Panc1 (cell line): ENCODE results near the gene FAM186B. TPM values are rescaled to one million over a fixed set of nuclear protein-coding genes. Genes with fewer than 3 reads are reported as not detected.

Experiments
- ATAC-seq: fragments of 200-7000 bp; cut with Tn5 transposase; 2 replicates; pipeline ENCODE4 v1.9.1; 2020; ENCODE audit warnings: mild to moderate bottlenecking, moderate library complexity
- BruUV-seq: library from RNA; stranded (reverse); fragments of 400-500 nt; replicated peaks from 2 replicates; lab custom pipeline; 2021; lab: Mats Ljungman, UMichigan
- CTCF ChIA-PET: fragments of 300-600 bp; sonication (Branson Sonifier 250); formaldehyde crosslinking; loops from one replicate; lab custom pipeline; 2022; ENCODE audit warnings: antibody characterized with exemption; lab: Charles Lee
- POLR2A ChIA-PET: fragments of 300-600 bp; sonication (Branson Sonifier 250); formaldehyde crosslinking; loops from one replicate; lab custom pipeline; 2022; ENCODE audit warnings: antibody characterized with exemption; lab: Charles Lee
- DNase-seq: peaks from one replicate; pipeline ENCODE4 v3.0.0-alpha.2; 2010; ENCODE audit warnings: low read depth, low spot score
- H3K27ac ChIP-seq: 2 replicates; pipeline ENCODE4 v1.5.1; 2011; ENCODE audit warnings: mild to moderate bottlenecking, low read length, inconsistent platforms
- H3K27me3 ChIP-seq: fragments of 200-500 bp; sonication (Bioruptor generic); 2 replicates; pipeline ENCODE4 v1.6.0; 2014; ENCODE audit warnings: low read length, inconsistent platforms; ENCODE audit not compliant: control insufficient read depth, insufficient read depth
- H3K36me3 ChIP-seq: fragments of 200-500 bp; sonication (Bioruptor generic); 2 replicates; pipeline ENCODE4 v1.5.1; 2014; ENCODE audit warnings: inconsistent platforms, mild to moderate bottlenecking, low read length, moderate library complexity; ENCODE audit not compliant: control insufficient read depth, insufficient read depth
- H3K4me1 ChIP-seq: 2 replicates; pipeline ENCODE4 v1.5.1; 2011; ENCODE audit warnings: inconsistent platforms, mild to moderate bottlenecking, low read length, moderate library complexity; ENCODE audit not compliant: control insufficient read depth, insufficient read depth
- H3K4me3 ChIP-seq, 2 experiments: 2 replicates each; pipeline ENCODE4 v1.5.1; 2011 to 2012; ENCODE audit warnings: low read depth in 2 of 2, low read length in 2 of 2, mild to moderate bottlenecking in 2 of 2, inconsistent platforms in 1 of 2, moderate library complexity in 1 of 2
- H3K9me3 ChIP-seq: fragments of 200-500 bp; sonication (Bioruptor generic); 2 replicates; pipeline ENCODE4 v1.5.1; 2014; ENCODE audit warnings: low read depth, mild to moderate bottlenecking, inconsistent platforms, low read length, moderate library complexity; ENCODE audit not compliant: control insufficient read depth, insufficient read depth
- POLR2AphosphoS5 ChIP-seq: IDR thresholded peaks from 2 replicates; pipeline ENCODE4 v1.6.1; 2012; ENCODE audit warnings: mild to moderate bottlenecking, low read depth, low read length, moderate library complexity
- SIN3A ChIP-seq: IDR thresholded peaks from 2 replicates; pipeline ENCODE4 v1.6.1; 2012; ENCODE audit warnings: low read depth, mild to moderate bottlenecking, low read length, moderate library complexity, borderline replicate concordance; ENCODE audit not compliant: insufficient read depth
- TCF7L2 ChIP-seq: IDR thresholded peaks from 2 replicates; pipeline ENCODE4 v1.6.1; 2011; ENCODE audit warnings: mild to moderate bottlenecking, low read depth, low read length, inconsistent platforms
- in situ Hi-C: cut with HindIII; loops from 2 replicates; pipeline ENCODE4 v1.10.0; 2016; ENCODE audit warnings: low sequenced_read_pairs, low pct_unique_long_range_greater_than_20kb
- intact Hi-C: fragments of 100-400 bp; cut with micrococcal nuclease; formaldehyde crosslinking; loops from one replicate; pipeline ENCODE4 v1.10.0; 2022; ENCODE audit not compliant: unreplicated experiment
- total RNA-seq: library from RNA; stranded (reverse); gene quantifications from one replicate; pipeline ENCODE4 v1.2.1, GENCODE V29; 2021; ENCODE audit not compliant: unreplicated experiment
- TF ChIP-seq, protein P1 (sequence below): fragments of 450-650 bp; IDR thresholded peaks from 2 replicates; pipeline ENCODE4 v1.5.1; 2017; ENCODE audit warnings: mild to moderate bottlenecking
- TF ChIP-seq, protein P2 (sequence below), 2 experiments: IDR thresholded peaks; 2 replicates each; pipeline ENCODE4 v1.6.1; 2011 to 2012; ENCODE audit warnings: low read depth in 2 of 2, control low read depth in 1 of 2, low read length in 1 of 2, mild to moderate bottlenecking in 1 of 2, moderate library complexity in 1 of 2; ENCODE audit not compliant: insufficient read depth in 1 of 2

Gene FAM186B
- total RNA-seq, 1 experiment from 2014 or later: 0.13 TPM

DNA sequence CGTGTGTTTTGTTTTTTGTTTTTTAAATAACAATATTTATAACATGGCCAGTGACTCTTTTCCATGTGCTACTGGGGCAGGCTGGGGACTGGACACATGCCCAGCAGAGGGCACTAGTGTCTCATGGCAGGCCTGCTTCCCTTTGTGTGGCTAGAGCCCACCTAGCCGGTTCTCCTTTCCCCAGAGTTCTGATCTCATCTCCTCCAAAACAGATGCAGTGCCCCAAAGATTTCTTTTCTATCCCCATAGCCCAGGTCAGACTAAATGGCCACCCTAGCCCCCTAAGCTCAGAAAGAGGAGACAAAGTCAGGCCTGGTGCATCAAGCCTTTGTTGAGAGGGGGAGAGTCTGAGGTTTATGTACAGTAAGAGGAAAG lies 39.2 kb upstream of the FAM186B start:
- intact Hi-C loops (loop anchor here (10.0 kb wide), 1 partner anchor 100 kb away; the partner anchor contains the start of gene TMBIM6), in situ Hi-C loops (no loop called here)
- Histone ChIP-seq H3K27ac (no peak overlapping the region), H3K4me1 (peaks cover 3% of the 10 kb centered on the region; the same call in 1 of the 2 replicates), H3K4me3 (no peak overlapping the region), H3K27me3 (no peaks in the 10 kb centered on the region), H3K9me3 (no peaks in the 10 kb centered on the region), H3K36me3 (peaks cover 10% of the 10 kb centered on the region)
- TSS peak; percentile 74 for BruUV-seq
- POLR2A ChIA-PET: no interaction called here
- TF ChIP-seq, protein P1, sequence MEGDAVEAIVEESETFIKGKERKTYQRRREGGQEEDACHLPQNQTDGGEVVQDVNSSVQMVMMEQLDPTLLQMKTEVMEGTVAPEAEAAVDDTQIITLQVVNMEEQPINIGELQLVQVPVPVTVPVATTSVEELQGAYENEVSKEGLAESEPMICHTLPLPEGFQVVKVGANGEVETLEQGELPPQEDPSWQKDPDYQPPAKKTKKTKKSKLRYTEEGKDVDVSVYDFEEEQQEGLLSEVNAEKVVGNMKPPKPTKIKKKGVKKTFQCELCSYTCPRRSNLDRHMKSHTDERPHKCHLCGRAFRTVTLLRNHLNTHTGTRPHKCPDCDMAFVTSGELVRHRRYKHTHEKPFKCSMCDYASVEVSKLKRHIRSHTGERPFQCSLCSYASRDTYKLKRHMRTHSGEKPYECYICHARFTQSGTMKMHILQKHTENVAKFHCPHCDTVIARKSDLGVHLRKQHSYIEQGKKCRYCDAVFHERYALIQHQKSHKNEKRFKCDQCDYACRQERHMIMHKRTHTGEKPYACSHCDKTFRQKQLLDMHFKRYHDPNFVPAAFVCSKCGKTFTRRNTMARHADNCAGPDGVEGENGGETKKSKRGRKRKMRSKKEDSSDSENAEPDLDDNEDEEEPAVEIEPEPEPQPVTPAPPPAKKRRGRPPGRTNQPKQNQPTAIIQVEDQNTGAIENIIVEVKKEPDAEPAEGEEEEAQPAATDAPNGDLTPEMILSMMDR: peak; percentile 95
- TF ChIP-seq, protein P2, sequence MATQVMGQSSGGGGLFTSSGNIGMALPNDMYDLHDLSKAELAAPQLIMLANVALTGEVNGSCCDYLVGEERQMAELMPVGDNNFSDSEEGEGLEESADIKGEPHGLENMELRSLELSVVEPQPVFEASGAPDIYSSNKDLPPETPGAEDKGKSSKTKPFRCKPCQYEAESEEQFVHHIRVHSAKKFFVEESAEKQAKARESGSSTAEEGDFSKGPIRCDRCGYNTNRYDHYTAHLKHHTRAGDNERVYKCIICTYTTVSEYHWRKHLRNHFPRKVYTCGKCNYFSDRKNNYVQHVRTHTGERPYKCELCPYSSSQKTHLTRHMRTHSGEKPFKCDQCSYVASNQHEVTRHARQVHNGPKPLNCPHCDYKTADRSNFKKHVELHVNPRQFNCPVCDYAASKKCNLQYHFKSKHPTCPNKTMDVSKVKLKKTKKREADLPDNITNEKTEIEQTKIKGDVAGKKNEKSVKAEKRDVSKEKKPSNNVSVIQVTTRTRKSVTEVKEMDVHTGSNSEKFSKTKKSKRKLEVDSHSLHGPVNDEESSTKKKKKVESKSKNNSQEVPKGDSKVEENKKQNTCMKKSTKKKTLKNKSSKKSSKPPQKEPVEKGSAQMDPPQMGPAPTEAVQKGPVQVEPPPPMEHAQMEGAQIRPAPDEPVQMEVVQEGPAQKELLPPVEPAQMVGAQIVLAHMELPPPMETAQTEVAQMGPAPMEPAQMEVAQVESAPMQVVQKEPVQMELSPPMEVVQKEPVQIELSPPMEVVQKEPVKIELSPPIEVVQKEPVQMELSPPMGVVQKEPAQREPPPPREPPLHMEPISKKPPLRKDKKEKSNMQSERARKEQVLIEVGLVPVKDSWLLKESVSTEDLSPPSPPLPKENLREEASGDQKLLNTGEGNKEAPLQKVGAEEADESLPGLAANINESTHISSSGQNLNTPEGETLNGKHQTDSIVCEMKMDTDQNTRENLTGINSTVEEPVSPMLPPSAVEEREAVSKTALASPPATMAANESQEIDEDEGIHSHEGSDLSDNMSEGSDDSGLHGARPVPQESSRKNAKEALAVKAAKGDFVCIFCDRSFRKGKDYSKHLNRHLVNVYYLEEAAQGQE (IDR thresholded peaks at IDR 0.05; ENCODE audit: insufficient read depth in 1 of 2, low read depth in 2 of 2, low read length in 1 of 2): no peak
- no peak for TF ChIP-seq TCF7L2
- TF ChIP-seq POLR2AphosphoS5: no peak
- no peak for TF ChIP-seq SIN3A
- DNase-seq (no peak), ATAC-seq (peak; percentile 83)
- CTCF ChIA-PET: interaction anchor here (0.6 to 1.0 kb wide), 4 partner anchors 42 to 62 kb away, joined by 3 to 9 read pairs (median 6); no protein-coding TSS in a partner anchor

DNA sequence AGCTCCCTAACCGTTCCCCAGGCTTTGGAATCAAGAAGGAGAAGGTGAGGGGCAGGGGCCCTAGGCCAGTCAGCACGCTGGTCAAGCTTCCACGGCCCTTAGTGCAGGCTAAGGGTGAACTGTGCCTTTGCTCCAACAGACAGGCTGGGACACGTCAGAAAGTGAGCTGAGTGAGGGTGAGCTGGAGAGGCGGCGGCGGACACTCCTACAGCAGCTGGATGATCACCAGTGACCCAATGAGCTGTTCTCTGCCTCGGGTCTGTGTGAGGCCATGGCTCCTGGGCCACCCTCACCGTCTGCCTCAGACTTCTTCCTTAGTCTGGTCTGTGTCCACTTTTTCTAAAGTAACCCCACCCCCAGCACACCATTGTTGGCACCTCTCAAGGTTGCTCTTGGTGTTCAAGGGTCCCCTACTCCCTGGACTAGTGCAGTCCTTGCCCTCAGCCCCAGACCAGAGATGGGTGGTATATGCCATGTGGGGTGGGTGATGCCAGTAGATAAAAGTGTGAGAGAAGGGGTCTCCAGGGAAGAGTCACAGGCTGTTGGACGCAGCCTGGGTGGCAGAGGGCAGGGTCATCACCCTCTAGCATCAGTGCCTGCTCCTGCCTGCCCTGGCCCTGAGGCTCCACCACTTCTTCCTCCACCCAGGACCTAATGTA lies 38.7 kb upstream of the FAM186B start:
- H3K27ac ChIP-seq: no peak overlapping the region
- no peak overlapping the region for H3K4me3 ChIP-seq
- ChIA-PET POLR2A (no interaction called here), CTCF (interaction anchor here (0.8 to 1.0 kb wide), 3 partner anchors 64 to 298 kb away, joined by 3 to 5 read pairs (median 3); partner anchors contain the start of gene DNAJC22)
- H3K27me3 ChIP-seq: no peaks in the 10 kb centered on the region
- in situ Hi-C loops: no loop called here
- intact Hi-C loops: loop anchor here (10.0 kb wide), 1 partner anchor 101 kb away; the partner anchor contains the start of gene TMBIM6
- BruUV-seq: no TSS peak
- TF ChIP-seq, protein P2 (IDR thresholded peaks at IDR 0.05; ENCODE audit: insufficient read depth in 1 of 2, low read depth in 2 of 2, low read length in 1 of 2): no peak
- TF ChIP-seq TCF7L2 (no peak), SIN3A (no peak), POLR2AphosphoS5 (no peak)
- TF ChIP-seq, protein P1: no peak
- peaks cover 3% of the 10 kb centered on the region; the same call in 1 of the 2 replicates for H3K4me1 ChIP-seq
- no peak for DNase-seq
- H3K36me3 ChIP-seq: peaks cover 10% of the 10 kb centered on the region
- no peaks in the 10 kb centered on the region for H3K9me3 ChIP-seq
- ATAC-seq: no peak; the same call in 1 of the 2 replicates
